ENCODE data around the gene ADGRG2.
"Not testable (repeated sequence)": the region's sequence is repeated elsewhere in the genome, so short reads cannot be mapped to it uniquely, and the experiment has no call there.

ADGRG2 gene

GRCh38 chrX:19075754-19076153 lies 46.5 kb downstream of the ADGRG2 start:
- DNase-seq (ENCODE audit: low read depth), result no peak

- no peak for DNase-seq (ENCODE audit: low read depth)
These were observed 49.9 kb downstream of the ADGRG2 start for GRCh38 chrX:19072372-19072771.

GRCh38 chrX:19070555-19070994 lies 51.7 kb downstream of the ADGRG2 start:
- no peak for DNase-seq (ENCODE audit: low read depth)

GRCh38 chrX:19066987-19067386 lies 55.3 kb downstream of the ADGRG2 start:
- not testable (repeated sequence) for DNase-seq (ENCODE audit: low read depth)

DNA sequence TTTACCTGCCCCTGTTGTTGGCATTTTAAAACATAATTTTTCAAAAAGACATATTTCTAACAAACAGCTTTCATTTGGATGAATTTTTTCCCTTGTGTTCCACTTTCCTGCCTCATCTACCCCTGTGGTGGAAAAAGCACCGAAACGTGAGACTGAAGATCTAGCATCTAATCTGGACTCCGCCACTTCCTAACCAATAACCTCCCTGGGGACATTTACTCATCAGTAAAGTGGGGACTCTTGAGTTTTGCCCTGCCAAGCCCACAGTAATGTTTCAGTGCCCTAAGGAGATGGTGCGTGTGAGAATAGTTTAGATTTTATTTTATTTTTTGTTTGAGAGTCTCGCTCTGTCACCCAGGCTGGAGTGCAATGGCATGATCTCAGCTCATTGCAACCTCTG lies 56.7 kb downstream of the ADGRG2 start:
- DNase-seq (ENCODE audit: low read depth), result no peak

GRCh38 chrX:19064175-19064574 lies 58.1 kb downstream of the ADGRG2 start:
- DNase-seq (ENCODE audit: low read depth), result no peak

DNA sequence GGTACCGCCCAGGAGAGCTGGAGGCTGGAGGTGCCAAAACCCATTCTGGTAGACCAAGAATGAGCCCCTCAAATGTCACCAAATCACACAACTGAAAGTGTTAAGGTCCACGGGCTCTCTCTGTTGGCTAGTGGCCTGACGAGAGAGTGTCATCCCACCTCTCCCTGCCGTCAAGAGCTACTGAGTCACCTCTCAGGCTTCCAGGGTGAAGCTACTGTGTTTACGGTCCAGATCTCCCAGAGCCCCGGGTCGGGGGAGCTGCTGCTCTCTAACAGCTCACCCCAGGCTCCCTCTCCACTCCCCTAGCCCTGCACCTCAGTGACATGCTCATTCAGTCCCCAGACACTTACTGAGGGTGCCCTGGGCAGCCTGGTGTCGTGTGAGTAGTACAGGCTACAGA lies 59.2 kb downstream of the ADGRG2 start:
- DNase-seq (ENCODE audit: low read depth), result no peak

- DNase-seq (ENCODE audit: low read depth), result no peak
These were observed 63.2 kb downstream of the ADGRG2 start for GRCh38 chrX:19059067-19059466.

- DNase-seq (ENCODE audit: low read depth), result no peak
These were observed 64.4 kb downstream of the ADGRG2 start for GRCh38 chrX:19057856-19058255.

GRCh38 chrX:19049110-19049509 lies 73.2 kb downstream of the ADGRG2 start:
- no peak for DNase-seq (ENCODE audit: low read depth)

GRCh38 chrX:19046343-19047215 lies 75.7 kb downstream of the ADGRG2 start:
- DNase-seq (ENCODE audit: low read depth), result no peak

GRCh38 chrX:19040373-19040772 lies 81.9 kb downstream of the ADGRG2 start:
- no peak for DNase-seq (ENCODE audit: low read depth)

GRCh38 chrX:19034025-19034424 lies 88.2 kb downstream of the ADGRG2 start:
- DNase-seq (ENCODE audit: low read depth), result no peak

DNA sequence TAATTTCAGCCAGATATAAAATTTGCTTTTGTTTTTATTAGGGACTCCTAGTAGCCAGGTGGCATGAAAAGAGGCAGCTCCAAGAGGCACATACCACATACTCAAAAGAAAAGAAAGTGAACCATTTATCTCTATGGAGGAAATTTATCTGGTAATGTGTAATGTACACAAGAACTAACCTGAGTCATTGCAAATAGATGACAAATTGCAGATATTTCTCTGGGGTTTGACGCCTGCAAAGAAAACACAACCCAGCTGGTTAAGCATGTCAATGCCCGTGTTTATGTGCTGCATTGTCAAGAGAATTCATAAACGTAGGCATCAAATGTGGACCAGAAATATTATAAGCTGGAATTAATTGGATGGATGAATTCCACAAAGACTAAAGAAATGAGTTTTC lies 91.5 kb downstream of the ADGRG2 start:
- DNase-seq (ENCODE audit: low read depth), result no peak

DNA sequence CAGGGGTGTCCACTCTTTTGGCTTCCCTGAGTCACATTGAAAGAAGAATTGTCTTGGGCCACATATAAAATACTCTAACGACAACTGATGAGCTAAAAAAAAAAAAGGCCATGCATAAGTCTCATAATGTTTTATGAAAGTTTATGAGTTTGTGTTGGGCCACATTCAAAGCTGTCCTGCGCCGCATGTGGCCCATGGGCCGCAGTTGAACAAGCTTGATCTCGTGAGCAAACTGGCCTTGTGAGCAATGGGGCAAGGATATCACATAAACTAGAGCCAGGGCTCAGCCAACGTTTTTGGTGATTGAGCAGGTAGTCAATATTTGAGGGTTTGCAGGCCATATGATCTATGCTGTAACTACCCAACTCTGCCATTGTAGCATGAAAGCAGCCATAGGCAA lies 93.7 kb downstream of the ADGRG2 start:
- no peak for DNase-seq (ENCODE audit: low read depth)

GRCh38 chrX:19024366-19024765 lies 97.9 kb downstream of the ADGRG2 start:
- DNase-seq (ENCODE audit: low read depth), result no peak

DNA sequence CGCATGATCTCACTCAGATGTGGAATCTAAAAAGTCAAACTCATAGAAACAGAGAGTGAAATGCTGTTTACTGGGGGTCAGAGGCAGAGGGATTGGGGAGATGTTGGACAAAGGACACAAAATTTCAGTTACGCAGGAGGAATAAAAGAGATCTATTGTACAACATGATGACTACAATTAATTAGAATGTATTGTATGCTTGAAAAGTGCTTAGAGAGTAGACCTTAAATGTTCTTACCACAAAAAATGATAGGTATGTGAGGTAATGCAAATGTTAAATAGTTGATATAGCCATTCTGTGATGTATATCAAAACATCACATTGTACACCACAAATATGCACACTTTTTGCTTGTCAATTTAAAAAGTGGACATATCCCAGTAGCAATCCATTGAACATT lies 102.3 kb downstream of the ADGRG2 start:
- no peak for DNase-seq (ENCODE audit: low read depth)

DNA sequence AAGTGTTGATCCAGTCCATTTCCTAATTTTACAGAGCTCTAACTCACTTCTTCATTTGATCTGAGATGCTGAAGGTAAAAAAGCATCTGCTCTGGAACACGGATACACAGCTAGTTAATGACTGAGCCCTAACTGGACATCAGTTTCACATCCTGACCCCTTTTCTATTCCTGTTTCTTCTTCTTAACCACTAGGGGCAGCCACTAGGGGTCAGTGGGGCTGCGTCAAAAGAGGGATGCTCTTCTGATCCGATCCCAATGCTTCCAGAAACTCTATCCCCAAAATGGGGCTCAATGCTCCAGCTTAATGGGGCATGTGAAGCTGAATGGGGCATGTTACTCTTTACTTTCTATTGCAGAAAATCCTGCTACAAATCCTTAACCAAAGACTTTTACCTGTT lies 105.0 kb downstream of the ADGRG2 start:
- DNase-seq (ENCODE audit: low read depth), result no peak

DNA sequence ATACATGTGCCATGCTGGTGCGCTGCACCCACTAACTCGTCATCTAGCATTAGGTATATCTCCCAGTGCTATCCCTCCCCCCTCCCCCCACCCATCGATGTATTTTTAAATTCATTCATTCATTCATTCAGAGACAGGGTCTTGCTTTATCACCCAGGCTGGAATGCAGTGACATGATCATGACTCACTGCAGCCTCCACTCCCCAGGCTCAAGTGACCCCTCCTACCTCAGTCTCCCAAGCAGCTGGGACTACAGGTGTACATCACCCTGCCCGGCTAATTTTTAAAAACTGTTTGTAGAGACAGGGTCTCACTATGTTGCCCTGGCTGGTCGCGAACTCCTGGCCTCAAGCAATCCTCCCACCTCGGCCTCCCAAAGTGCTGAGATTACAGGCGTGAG lies 105.7 kb downstream of the ADGRG2 start:
- DNase-seq (ENCODE audit: low read depth), result not testable (repeated sequence)

DNA sequence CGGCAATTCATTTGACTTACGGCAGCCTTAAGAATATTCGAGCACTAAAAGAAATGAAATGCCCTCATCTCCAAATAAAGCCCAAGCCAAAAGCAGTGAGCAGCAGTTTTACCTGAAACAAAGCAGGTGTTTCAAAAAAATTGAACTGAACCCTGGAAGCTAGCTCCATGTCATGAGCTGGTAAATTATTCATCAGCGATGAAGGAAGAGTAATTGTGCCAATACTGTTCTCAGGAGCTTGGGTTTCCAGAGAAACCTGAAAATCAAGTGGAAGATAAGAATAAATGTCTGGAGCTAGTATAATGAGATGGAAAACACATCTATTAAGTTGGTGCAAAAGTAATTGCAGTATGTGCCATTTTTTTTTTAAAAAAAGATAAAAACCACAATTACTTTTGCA lies 114.4 kb downstream of the ADGRG2 start:
- DNase-seq (ENCODE audit: low read depth), result no peak

GRCh38 chrX:19007011-19007410 lies 115.3 kb downstream of the ADGRG2 start:
- DNase-seq (ENCODE audit: low read depth), result no peak

DNA sequence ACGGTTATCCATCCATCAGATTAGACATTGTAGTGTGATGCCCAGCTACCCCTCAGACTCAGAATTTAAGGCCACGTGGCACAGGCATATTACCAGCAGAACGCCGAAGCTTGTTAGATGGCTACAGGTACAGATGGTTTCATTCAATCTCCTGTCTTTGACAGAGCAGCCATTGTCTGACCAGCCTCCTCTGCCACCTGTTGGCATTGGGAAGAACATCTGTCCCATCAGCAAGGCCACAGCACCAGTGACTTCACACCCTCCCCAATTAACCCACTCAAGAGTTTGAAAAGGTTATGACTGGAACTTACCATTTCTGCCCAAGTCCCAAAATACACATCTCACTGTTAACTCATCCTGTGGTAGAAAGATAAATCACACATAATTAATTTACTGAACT lies 116.4 kb downstream of the ADGRG2 start:
- no peak for DNase-seq (ENCODE audit: low read depth)

GRCh38 chrX:19003756-19004155 lies 118.5 kb downstream of the ADGRG2 start:
- no peak for DNase-seq (ENCODE audit: low read depth)

GRCh38 chrX:18998653-18999052 lies 123.6 kb downstream of the ADGRG2 start:
- DNase-seq (ENCODE audit: low read depth), result no peak

Measured in GM04503 (cell line).